Astrocyte (in vitro differentiated cells and primary cell): ENCODE data around the gene HNRNPF. TPM values are rescaled to one million over a fixed set of nuclear protein-coding genes. Genes with fewer than 3 reads are reported as not detected.

Experiments
- DNase-seq: peaks from one replicate; pipeline ENCODE4 v3.0.0-alpha.2; 2010; ENCODE audit warnings: low read depth
- FAIRE-seq: peaks from 2 replicates; lab custom pipeline; 2011; peaks lifted over from hg19 to GRCh38; lab: Jason Lieb, UNC
- H2AFZ ChIP-seq: 2 replicates; pipeline ENCODE4 v1.6.0; 2012; ENCODE audit warnings: low read depth, low read length, inconsistent platforms
- H3K27ac ChIP-seq: 2 replicates; pipeline ENCODE4 v1.5.1; 2011; ENCODE audit warnings: low read depth, low read length, inconsistent platforms
- H3K27me3 ChIP-seq: 2 replicates; pipeline ENCODE4 v1.6.0; 2011; ENCODE audit warnings: low read length, inconsistent platforms; ENCODE audit not compliant: insufficient read depth
- H3K36me3 ChIP-seq: 2 replicates; pipeline ENCODE4 v1.5.1; 2011; ENCODE audit warnings: low read length, inconsistent platforms; ENCODE audit not compliant: insufficient read depth
- H3K4me1 ChIP-seq: 2 replicates; pipeline ENCODE4 v1.5.1; 2011; ENCODE audit warnings: low read length, inconsistent platforms; ENCODE audit not compliant: insufficient read depth
- H3K4me2 ChIP-seq: 2 replicates; pipeline ENCODE4 v1.6.0; 2012; ENCODE audit warnings: low read length, inconsistent platforms
- H3K4me3 ChIP-seq: 2 replicates; pipeline ENCODE4 v1.5.1; 2011; ENCODE audit warnings: low read depth, mild to moderate bottlenecking, low read length, inconsistent platforms; ENCODE audit not compliant: insufficient read depth
- H3K79me2 ChIP-seq: 2 replicates; pipeline ENCODE4 v1.6.0; 2012; ENCODE audit warnings: mild to moderate bottlenecking, low read length, inconsistent platforms; ENCODE audit not compliant: insufficient read depth
- H3K9ac ChIP-seq: 2 replicates; pipeline ENCODE4 v1.6.0; 2012; ENCODE audit warnings: mild to moderate bottlenecking, low read length, inconsistent platforms
- H3K9me3 ChIP-seq: 2 replicates; pipeline ENCODE4 v1.5.1; 2012; ENCODE audit warnings: low read depth, mild to moderate bottlenecking, low read length, inconsistent platforms; ENCODE audit not compliant: insufficient read depth
- H4K20me1 ChIP-seq: 2 replicates; pipeline ENCODE4 v1.6.0; 2012; ENCODE audit warnings: low read length, inconsistent platforms; ENCODE audit not compliant: insufficient read depth
- H3K27ac Mint-ChIP-seq: one replicate; pipeline ENCODE4 v1.8.0; 2021; ENCODE audit warnings: mild to moderate bottlenecking, mixed read lengths; ENCODE audit not compliant: unreplicated experiment
- H3K27me3 Mint-ChIP-seq: one replicate; pipeline ENCODE4 v1.8.0; 2021; ENCODE audit warnings: low read depth, mixed read lengths; ENCODE audit not compliant: unreplicated experiment
- H3K36me3 Mint-ChIP-seq: one replicate; pipeline ENCODE4 v1.8.0; 2021; ENCODE audit warnings: low read depth, mixed read lengths; ENCODE audit not compliant: unreplicated experiment
- H3K4me1 Mint-ChIP-seq: one replicate; pipeline ENCODE4 v1.8.0; 2021; ENCODE audit warnings: low read depth, mixed read lengths; ENCODE audit not compliant: unreplicated experiment
- H3K4me3 Mint-ChIP-seq: one replicate; pipeline ENCODE4 v1.8.0; 2021; ENCODE audit warnings: mild to moderate bottlenecking, moderate library complexity, mixed read lengths; ENCODE audit not compliant: unreplicated experiment
- H3K9me3 Mint-ChIP-seq: one replicate; pipeline ENCODE4 v1.8.0; 2021; ENCODE audit warnings: mild to moderate bottlenecking, mixed read lengths; ENCODE audit not compliant: unreplicated experiment
- EZH2 ChIP-seq: IDR thresholded peaks from 2 replicates; pipeline ENCODE4 v1.6.1; 2012; ENCODE audit warnings: mild to moderate bottlenecking, low read length, inconsistent platforms; ENCODE audit not compliant: insufficient read depth
- total RNA-seq: library from RNA; stranded (reverse); gene quantifications from 2 replicates; pipeline ENCODE4 v1.2.1, GENCODE V29; 2021
- TF ChIP-seq, protein P1 (sequence below): IDR thresholded peaks from 2 replicates; pipeline ENCODE4 v1.5.1; 2011; ENCODE audit warnings: low read depth, mild to moderate bottlenecking, inconsistent platforms, low read length, moderate library complexity; ENCODE audit not compliant: insufficient read depth

The HNRNPF gene
- total RNA-seq, 1 donor from 2014 or later: 151 TPM

DNA sequence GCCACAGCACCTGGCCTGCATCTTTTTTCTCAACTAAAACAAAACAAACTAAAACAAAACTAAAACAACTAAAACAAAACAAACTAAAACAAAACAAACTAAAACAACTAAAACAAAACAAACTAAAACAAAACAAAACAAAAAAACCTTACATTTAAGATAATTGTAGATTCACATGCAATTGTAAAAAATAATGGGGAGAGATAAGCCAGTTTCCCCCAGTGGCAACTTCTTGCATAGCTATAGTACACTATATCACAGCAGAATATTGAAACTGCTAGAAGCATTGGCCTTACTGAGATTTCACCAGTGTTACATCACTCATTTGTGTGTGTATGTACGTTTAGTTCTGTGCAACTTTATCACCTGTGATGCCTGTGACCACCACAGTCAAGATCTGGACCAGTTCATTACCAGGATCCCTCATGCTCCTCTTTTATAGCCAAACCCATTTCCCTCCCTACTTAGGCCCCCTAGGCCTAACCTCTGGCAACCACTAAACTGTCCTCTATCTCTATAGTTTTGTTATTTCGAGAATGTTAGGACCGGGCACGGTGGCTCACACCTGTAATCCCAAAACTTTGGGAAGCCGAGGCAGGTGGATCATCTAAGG lies 28.3 kb downstream of the HNRNPF start:
- FAIRE-seq (no peak), DNase-seq (no peak)
- Histone ChIP-seq H3K4me1 (no peaks in the 10 kb centered on the region), H3K36me3 (peaks cover 7% of the 10 kb centered on the region), H3K27ac (no peak overlapping the region), H3K79me2 (no peaks in the 10 kb centered on the region), H3K9ac (no peak overlapping the region), H3K4me3 (no peak overlapping the region), H3K9me3 (no peaks in the 10 kb centered on the region), H2AFZ (no peak overlapping the region), H3K4me2 (no peak overlapping the region), H3K27me3 (no peaks in the 10 kb centered on the region), H4K20me1 (peaks cover 13% of the 10 kb centered on the region)
- TF ChIP-seq, protein P1, sequence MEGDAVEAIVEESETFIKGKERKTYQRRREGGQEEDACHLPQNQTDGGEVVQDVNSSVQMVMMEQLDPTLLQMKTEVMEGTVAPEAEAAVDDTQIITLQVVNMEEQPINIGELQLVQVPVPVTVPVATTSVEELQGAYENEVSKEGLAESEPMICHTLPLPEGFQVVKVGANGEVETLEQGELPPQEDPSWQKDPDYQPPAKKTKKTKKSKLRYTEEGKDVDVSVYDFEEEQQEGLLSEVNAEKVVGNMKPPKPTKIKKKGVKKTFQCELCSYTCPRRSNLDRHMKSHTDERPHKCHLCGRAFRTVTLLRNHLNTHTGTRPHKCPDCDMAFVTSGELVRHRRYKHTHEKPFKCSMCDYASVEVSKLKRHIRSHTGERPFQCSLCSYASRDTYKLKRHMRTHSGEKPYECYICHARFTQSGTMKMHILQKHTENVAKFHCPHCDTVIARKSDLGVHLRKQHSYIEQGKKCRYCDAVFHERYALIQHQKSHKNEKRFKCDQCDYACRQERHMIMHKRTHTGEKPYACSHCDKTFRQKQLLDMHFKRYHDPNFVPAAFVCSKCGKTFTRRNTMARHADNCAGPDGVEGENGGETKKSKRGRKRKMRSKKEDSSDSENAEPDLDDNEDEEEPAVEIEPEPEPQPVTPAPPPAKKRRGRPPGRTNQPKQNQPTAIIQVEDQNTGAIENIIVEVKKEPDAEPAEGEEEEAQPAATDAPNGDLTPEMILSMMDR: peak; percentile 34
- TF ChIP-seq EZH2: no peak
- Mint-ChIP-seq H3K9me3 (no peaks in the 10 kb centered on the region), H3K4me1 (peaks cover 3% of the 10 kb centered on the region), H3K27me3 (peaks cover 5% of the 10 kb centered on the region), H3K4me3 (no peak overlapping the region), H3K27ac (peak overlapping the region; percentile 92), H3K36me3 (peaks cover 2% of the 10 kb centered on the region)

DNA sequence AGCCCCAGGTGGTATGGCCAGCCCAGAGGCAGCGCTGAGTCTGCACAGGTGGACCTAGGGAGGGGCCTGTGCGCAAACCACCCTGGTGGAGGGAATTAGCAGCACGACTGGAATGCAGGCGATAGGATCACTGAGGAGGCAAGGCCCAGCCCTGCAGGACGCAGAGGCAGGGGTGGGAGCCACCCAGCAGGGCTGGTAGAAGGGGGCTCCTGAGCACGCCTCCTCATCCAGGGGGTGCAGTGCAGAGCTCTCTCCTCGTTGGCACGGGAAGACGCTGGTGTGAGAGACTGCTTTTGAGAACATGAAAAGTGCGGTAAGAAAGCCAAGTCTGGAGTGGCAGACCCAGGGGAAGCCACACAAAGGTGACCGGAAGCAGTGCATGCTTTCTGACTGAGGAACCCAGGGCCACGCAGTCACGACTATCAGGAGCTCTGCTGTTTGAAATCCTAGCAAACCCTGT lies 31.5 kb downstream of the HNRNPF start:
- Histone ChIP-seq H3K27me3 (no peaks in the 10 kb centered on the region), H3K4me1 (no peaks in the 10 kb centered on the region), H4K20me1 (no peaks in the 10 kb centered on the region), H3K4me2 (no peak overlapping the region), H3K79me2 (no peaks in the 10 kb centered on the region), H3K27ac (no peak overlapping the region), H3K36me3 (no peaks in the 10 kb centered on the region), H2AFZ (no peak overlapping the region), H3K4me3 (no peak overlapping the region), H3K9ac (no peak overlapping the region), H3K9me3 (no peaks in the 10 kb centered on the region)
- TF ChIP-seq, protein P1: no peak
- no peak for TF ChIP-seq EZH2
- Mint-ChIP-seq H3K4me1 (peaks cover 3% of the 10 kb centered on the region), H3K27ac (no peak overlapping the region), H3K36me3 (peaks cover 2% of the 10 kb centered on the region), H3K27me3 (peaks cover 7% of the 10 kb centered on the region), H3K9me3 (no peaks in the 10 kb centered on the region), H3K4me3 (no peak overlapping the region)
- no peak for DNase-seq
- no peak for FAIRE-seq

DNA sequence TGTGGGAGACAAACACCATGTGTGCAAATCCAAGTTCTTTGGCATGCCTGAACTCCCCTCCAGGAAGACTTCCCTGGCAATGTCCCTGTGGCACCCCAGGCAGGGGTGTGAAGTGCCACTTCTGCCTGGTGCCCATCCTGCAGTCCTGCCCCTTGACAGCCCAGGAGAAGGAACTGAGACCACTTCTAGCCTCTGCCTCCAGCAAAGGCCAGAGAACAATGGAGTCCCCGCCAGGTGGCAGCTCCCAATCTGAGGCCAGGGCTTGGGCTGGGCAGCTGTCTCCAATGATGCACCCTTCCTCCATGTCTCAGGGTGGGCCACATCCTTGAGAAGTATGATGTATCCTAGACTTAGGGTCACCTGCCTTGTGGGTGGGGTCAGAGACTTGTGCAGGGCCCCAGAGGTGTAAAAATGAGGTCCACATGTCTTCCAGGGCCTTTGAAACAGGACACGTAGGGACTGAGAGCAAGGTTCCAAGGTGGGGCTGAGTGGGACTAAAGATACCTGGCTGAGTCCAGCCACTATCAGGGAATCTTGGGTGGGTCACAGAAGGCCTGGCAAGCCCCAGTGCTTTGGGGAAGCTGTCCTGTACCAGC lies 32.1 kb downstream of the HNRNPF start:
- Mint-ChIP-seq H3K4me1 (peaks cover 3% of the 10 kb centered on the region), H3K27ac (no peak overlapping the region), H3K27me3 (peaks cover 7% of the 10 kb centered on the region), H3K9me3 (no peaks in the 10 kb centered on the region), H3K36me3 (peaks cover 2% of the 10 kb centered on the region), H3K4me3 (no peak overlapping the region)
- H3K4me3 ChIP-seq: no peak overlapping the region
- FAIRE-seq (no peak), DNase-seq (no peak)
- H3K9ac ChIP-seq: no peak overlapping the region
- H3K36me3 ChIP-seq: no peaks in the 10 kb centered on the region
- H3K27me3 ChIP-seq: no peaks in the 10 kb centered on the region
- no peak for TF ChIP-seq EZH2
- TF ChIP-seq, protein P1: no peak
- H2AFZ ChIP-seq: no peak overlapping the region
- no peak overlapping the region for H3K4me2 ChIP-seq
- no peaks in the 10 kb centered on the region for H3K79me2 ChIP-seq
- H3K9me3 ChIP-seq: no peaks in the 10 kb centered on the region
- H3K27ac ChIP-seq: no peak overlapping the region
- H4K20me1 ChIP-seq: no peaks in the 10 kb centered on the region
- no peaks in the 10 kb centered on the region for H3K4me1 ChIP-seq
